Right lobe of liver (tissue), 4 donors: ENCODE data around the gene RGS11.

Source experiments
- POLR2A ChIP-seq: fragments of 450-650 bp; IDR thresholded peaks from one replicate; pipeline ENCODE4 v1.6.1; 2017; ENCODE audit warnings: antibody characterized with exemption, mild to moderate bottlenecking
- TF ChIP-seq, protein P1 (sequence below), 4 donors: fragments of 200-600 bp in 3 of 4; fragments of 450-650 bp in 1 of 4; IDR thresholded peaks; one replicate each; pipeline versions ENCODE4 v1.5.1 to v1.8.0; 2016 to 2022; ENCODE audit warnings: antibody characterized with exemption in 4 of 4, mild to moderate bottlenecking in 2 of 4
- donor health status: DM: no; HTN: no; CAD: no.
- donor health status: DM: no; HTN: no; CAD: no.
- donor health status: DM: no; HTN: yes; CAD: no.

DNA sequence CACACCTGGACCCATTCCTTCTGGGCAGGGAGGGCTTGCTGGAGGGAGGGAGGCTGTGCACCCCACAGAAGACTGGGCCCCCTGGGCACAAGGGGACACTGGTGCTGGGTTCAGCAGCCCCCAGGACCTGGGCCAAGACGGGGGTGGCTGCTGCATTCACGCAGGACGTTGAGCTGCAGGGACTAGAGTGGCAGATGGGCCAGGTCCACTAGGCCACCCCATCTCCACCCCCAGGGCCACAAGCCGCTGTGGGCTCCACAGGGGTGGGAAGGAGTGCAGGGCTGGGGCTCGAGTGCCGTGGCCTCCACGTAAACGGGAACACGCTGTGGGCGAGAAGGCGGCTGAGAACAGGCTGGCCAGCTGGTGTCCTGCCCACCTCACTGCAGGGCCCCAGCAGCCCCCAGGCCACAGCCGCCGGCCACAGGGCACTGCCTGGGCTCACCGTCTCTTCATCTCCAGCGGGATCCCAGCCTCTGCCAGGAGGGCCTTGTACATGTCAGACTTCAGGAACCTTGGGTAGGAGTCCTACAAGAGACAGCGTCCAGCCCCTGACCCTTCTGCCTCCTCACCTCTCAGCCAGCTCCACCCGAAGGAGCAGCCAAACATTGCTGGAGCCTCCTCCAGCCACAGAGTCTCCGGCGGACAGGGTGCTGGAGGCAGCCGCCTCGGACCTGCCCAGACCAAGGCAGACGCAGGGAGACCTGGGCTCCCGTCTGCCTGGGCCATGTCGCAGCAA, 6.5 kb downstream of the RGS11 start:
- TF ChIP-seq POLR2A = no peak
- TF ChIP-seq, protein P1, sequence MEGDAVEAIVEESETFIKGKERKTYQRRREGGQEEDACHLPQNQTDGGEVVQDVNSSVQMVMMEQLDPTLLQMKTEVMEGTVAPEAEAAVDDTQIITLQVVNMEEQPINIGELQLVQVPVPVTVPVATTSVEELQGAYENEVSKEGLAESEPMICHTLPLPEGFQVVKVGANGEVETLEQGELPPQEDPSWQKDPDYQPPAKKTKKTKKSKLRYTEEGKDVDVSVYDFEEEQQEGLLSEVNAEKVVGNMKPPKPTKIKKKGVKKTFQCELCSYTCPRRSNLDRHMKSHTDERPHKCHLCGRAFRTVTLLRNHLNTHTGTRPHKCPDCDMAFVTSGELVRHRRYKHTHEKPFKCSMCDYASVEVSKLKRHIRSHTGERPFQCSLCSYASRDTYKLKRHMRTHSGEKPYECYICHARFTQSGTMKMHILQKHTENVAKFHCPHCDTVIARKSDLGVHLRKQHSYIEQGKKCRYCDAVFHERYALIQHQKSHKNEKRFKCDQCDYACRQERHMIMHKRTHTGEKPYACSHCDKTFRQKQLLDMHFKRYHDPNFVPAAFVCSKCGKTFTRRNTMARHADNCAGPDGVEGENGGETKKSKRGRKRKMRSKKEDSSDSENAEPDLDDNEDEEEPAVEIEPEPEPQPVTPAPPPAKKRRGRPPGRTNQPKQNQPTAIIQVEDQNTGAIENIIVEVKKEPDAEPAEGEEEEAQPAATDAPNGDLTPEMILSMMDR (IDR thresholded peaks at IDR 0.05) = no peak
